ENCODE measurements around the gene RNLS. TPM values are rescaled to one million over a fixed set of nuclear protein-coding genes. Genes with fewer than 3 reads are reported as not detected.

Gene RNLS
- total and polyA plus RNA-seq, 2 of the 8 experiments (the other 6 are each of a cell fraction or from before 2014, with no cell fraction given), result 7.5 to 12.7 TPM

- TF ChIP-seq CTCF (IDR thresholded peaks at IDR 0.05; ENCODE audit: control extremely low read depth in 1 of 3, insufficient read depth in 1 of 3, low read depth in 1 of 3, low read length in 3 of 3) (no peak), CTBP2 (IDR thresholded peaks at IDR 0.05; ENCODE audit: borderline replicate concordance, insufficient read depth, insufficient read length, low read length) (no peak), SRF (IDR thresholded peaks at IDR 0.05; ENCODE audit: low read depth, low read length) (no peak), SIX5 (IDR thresholded peaks at IDR 0.05; ENCODE audit: low read depth, low read length) (no peak)
These were observed 350.9 kb downstream of the RNLS start (continued) for GRCh38 chr10:88232029-88232895.
